Loucy (cell line): Measurements from ENCODE around the gene FETUB.

Experiments
- H2AFZ ChIP-seq: fragments of 200-600 bp; sonication (generic); 2 replicates; pipeline ENCODE4 v1.6.0; 2016; ENCODE audit warnings: antibody characterized with exemption, mild to moderate bottlenecking, low read length, moderate library complexity
- H3F3A ChIP-seq: fragments of 200-600 bp; 2 replicates; pipeline ENCODE4 v1.6.0; 2016; ENCODE audit warnings: antibody characterized with exemption, low read depth, mild to moderate bottlenecking
- H3K27me3 ChIP-seq: fragments of 200-600 bp; sonication (generic); 2 replicates; pipeline ENCODE4 v1.6.1; 2014; ENCODE audit warnings: low read length, mild to moderate bottlenecking; ENCODE audit not compliant: insufficient read depth, poor library complexity, severe bottlenecking
- H3K36me3 ChIP-seq: fragments of 200-600 bp; sonication (generic); 2 replicates; pipeline ENCODE4 v1.6.1; 2016; ENCODE audit warnings: low read length; ENCODE audit not compliant: insufficient read depth
- H3K4me1 ChIP-seq: fragments of 200-600 bp; sonication (generic); 2 replicates; pipeline ENCODE4 v1.5.1; 2014; ENCODE audit warnings: low read length, mild to moderate bottlenecking; ENCODE audit not compliant: insufficient read depth, poor library complexity, severe bottlenecking
- H3K4me2 ChIP-seq: fragments of 200-600 bp; sonication (generic); 2 replicates; pipeline ENCODE4 v1.6.0; 2014; ENCODE audit warnings: antibody characterized with exemption, low read length, low read depth, mild to moderate bottlenecking; ENCODE audit not compliant: poor library complexity, severe bottlenecking
- H3K4me3 ChIP-seq: fragments of 200-600 bp; sonication (generic); 2 replicates; pipeline ENCODE4 v1.5.1; 2014; ENCODE audit warnings: low read length, mild to moderate bottlenecking, mixed read lengths; ENCODE audit not compliant: poor library complexity, severe bottlenecking
- H3K79me2 ChIP-seq: fragments of 200-600 bp; sonication (generic); 2 replicates; pipeline ENCODE4 v1.6.1; 2014; ENCODE audit warnings: low read length; ENCODE audit not compliant: insufficient read depth
- H3K9ac ChIP-seq: fragments of 200-600 bp; sonication (generic); 2 replicates; pipeline ENCODE4 v1.6.0; 2014; ENCODE audit warnings: mild to moderate bottlenecking, low read depth, low read length, moderate library complexity; ENCODE audit not compliant: poor library complexity, severe bottlenecking
- H3K9me2 ChIP-seq: fragments of 200-600 bp; sonication (generic); replicated peaks from 2 replicates; pipeline ENCODE4 v1.6.1; 2016; ENCODE audit warnings: low read depth, low read length, mixed read lengths
- H3K9me3 ChIP-seq: fragments of 200-600 bp; sonication (generic); 2 replicates; pipeline ENCODE4 v1.6.1; 2014; ENCODE audit warnings: mild to moderate bottlenecking, antibody characterized with exemption, low read length, low read depth; ENCODE audit not compliant: insufficient read depth
- H4K20me1 ChIP-seq: fragments of 200-600 bp; sonication (generic); 2 replicates; pipeline ENCODE4 v1.6.0; 2014; ENCODE audit warnings: antibody characterized with exemption, low read length, mild to moderate bottlenecking; ENCODE audit not compliant: insufficient read depth, poor library complexity, severe bottlenecking
- CTCF ChIP-seq: fragments of 200-600 bp; sonication (generic); conservative IDR thresholded peaks from 2 replicates; pipeline ENCODE4 v1.5.1; 2014; ENCODE audit warnings: mild to moderate bottlenecking, antibody characterized with exemption, low read length
- EZH2phosphoT487 ChIP-seq: fragments of 200-600 bp; IDR thresholded peaks from 2 replicates; pipeline ENCODE4 v1.6.1; 2018; ENCODE audit warnings: antibody characterized with exemption, mild to moderate bottlenecking, moderate library complexity, borderline replicate concordance

The FETUB gene

GRCh38 chr3:186626254-186626847 lies 13.8 kb upstream of the FETUB start:
- Histone ChIP-seq H4K20me1 (no peaks in the 10 kb centered on the region), H3F3A (no peaks in the 10 kb centered on the region), H3K9me2 (no peaks in the 10 kb centered on the region), H3K9me3 (no peaks in the 10 kb centered on the region), H3K27me3 (no peaks in the 10 kb centered on the region), H3K4me1 (no peaks in the 10 kb centered on the region), H3K36me3 (no peaks in the 10 kb centered on the region), H2AFZ (no peak overlapping the region), H3K79me2 (no peaks in the 10 kb centered on the region), H3K9ac (no peak overlapping the region), H3K4me3 (no peak overlapping the region), H3K4me2 (no peak overlapping the region)
- TF ChIP-seq CTCF (no peak), EZH2phosphoT487 (no peak)

GRCh38 chr3:186627852-186628414 lies 12.3 kb upstream of the FETUB start:
- H3K79me2 ChIP-seq, result no peaks in the 10 kb centered on the region
- H3K4me3 ChIP-seq, result no peak overlapping the region
- H3K4me2 ChIP-seq, result no peak overlapping the region
- H4K20me1 ChIP-seq, result no peaks in the 10 kb centered on the region
- no peaks in the 10 kb centered on the region for H3K36me3 ChIP-seq
- H3K9ac ChIP-seq, result no peak overlapping the region
- H3F3A ChIP-seq, result no peaks in the 10 kb centered on the region
- H3K4me1 ChIP-seq, result no peaks in the 10 kb centered on the region
- H3K9me2 ChIP-seq, result no peaks in the 10 kb centered on the region
- TF ChIP-seq EZH2phosphoT487, result no peak
- no peaks in the 10 kb centered on the region for H3K9me3 ChIP-seq
- no peaks in the 10 kb centered on the region for H3K27me3 ChIP-seq
- no peak overlapping the region for H2AFZ ChIP-seq

- Histone ChIP-seq H3K9me3 (no peaks in the 10 kb centered on the region), H3K4me2 (no peak overlapping the region), H3K27me3 (no peaks in the 10 kb centered on the region), H3K79me2 (no peaks in the 10 kb centered on the region), H3K4me1 (no peaks in the 10 kb centered on the region), H3K9me2 (no peaks in the 10 kb centered on the region), H3K4me3 (no peak overlapping the region), H3K9ac (no peak overlapping the region), H3K36me3 (no peaks in the 10 kb centered on the region), H4K20me1 (no peaks in the 10 kb centered on the region), H2AFZ (no peak overlapping the region), H3F3A (no peaks in the 10 kb centered on the region)
- TF ChIP-seq CTCF (no peak), EZH2phosphoT487 (no peak)
Observed at GRCh38 chr3:186628756-186629155, 11.4 kb upstream of the FETUB start.
